ENCODE measurements around the gene NDUFAF5.

- TF ChIP-seq POLR2AphosphoS5 (IDR thresholded peaks at IDR 0.05) (no peak), EP300 (IDR thresholded peaks at IDR 0.05) (no peak), CTCF (IDR thresholded peaks at IDR 0.05) (no peak), POLR2A (IDR thresholded peaks at IDR 0.05) (no peak)
These were observed 446 bp upstream of the NDUFAF5 start for GRCh38 chr20:13784271-13784892.

Data from upper lobe of left lung (tissue), 4 donors.